ENCODE results near the gene VEPH1.

The VEPH1 gene

GRCh38 chr3:157390713-157391515, 112.3 kb downstream of the VEPH1 start:
- no peak for DNase-seq (ENCODE audit: low read depth in 1 of 2, low spot score in 1 of 2)

GRCh38 chr3:157388976-157389375, 114.2 kb downstream of the VEPH1 start:
- no peak for DNase-seq (ENCODE audit: low read depth in 1 of 2, low spot score in 1 of 2)

- no peak for DNase-seq (ENCODE audit: low read depth in 1 of 2, low spot score in 1 of 2)
These were observed 115.3 kb downstream of the VEPH1 start for GRCh38 chr3:157387708-157388435.

DNA sequence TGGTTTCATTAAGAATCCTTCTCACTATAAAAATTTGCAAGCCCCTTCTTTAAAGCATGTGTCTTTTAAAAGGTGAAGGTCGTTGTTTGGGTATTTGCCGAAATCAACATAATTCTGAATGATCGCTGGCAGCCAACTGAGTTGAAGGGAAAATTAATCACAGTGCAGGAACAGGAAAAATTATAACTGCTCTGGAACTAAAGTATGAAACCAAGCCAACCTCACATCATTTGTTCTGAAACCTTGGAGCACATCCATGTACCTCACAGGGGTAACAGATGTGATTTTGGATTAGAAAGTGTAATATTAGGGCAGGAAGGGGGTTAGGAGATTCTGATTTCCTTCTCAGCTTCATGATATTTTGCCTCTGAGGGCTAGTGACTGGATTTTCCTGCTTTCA, 118.7 kb downstream of the VEPH1 start:
- no peak for DNase-seq (ENCODE audit: low read depth in 1 of 2, low spot score in 1 of 2)

DNA sequence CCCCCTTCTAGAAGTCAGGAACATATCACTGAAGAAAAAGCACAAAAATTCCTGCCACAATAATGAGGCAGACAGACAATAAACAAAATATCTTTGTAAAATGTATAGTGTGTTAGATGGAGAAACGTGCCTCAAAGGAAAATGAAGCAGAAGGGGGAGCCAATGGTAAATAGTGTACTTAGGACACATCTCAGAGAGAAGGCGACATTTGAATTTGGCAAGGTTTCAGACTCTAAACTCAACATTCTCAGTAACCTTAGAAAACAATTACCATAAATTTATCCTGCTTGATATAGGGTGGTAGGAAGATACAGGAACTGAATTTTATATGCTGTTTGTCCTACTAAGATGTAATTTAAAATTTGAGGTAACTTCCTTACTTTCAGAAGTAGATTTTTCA, 119.2 kb downstream of the VEPH1 start:
- DNase-seq (ENCODE audit: low read depth in 1 of 2, low spot score in 1 of 2) = no peak

DNA sequence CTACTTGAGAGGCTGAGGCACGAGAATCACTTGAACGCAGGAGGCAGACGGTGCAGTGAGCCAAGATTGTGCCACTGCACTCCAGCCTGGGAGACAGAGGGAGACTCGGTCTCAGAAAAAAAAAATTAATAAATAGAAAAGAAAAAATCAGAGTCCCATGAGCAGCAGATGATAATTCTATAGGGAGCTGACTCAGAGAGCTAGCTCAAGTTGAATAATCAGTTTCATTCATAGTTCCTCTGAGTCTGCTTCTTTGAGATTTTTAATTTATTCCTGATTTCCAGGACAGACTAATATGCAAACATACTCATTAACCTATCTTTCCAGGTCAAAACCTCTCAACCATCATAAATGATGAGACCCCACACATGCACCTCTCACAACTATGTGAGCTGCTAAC, 121.6 kb downstream of the VEPH1 start:
- no peak for DNase-seq (ENCODE audit: low read depth in 1 of 2, low spot score in 1 of 2)

- DNase-seq (ENCODE audit: low read depth in 1 of 2, low spot score in 1 of 2) = no peak
These were observed 123.6 kb downstream of the VEPH1 start for GRCh38 chr3:157379525-157380140.

- no peak for DNase-seq (ENCODE audit: low read depth in 1 of 2, low spot score in 1 of 2)
These were observed 126.5 kb downstream of the VEPH1 start for GRCh38 chr3:157376603-157377300.

GRCh38 chr3:157375342-157375986, 127.8 kb downstream of the VEPH1 start:
- no peak for DNase-seq (ENCODE audit: low read depth in 1 of 2, low spot score in 1 of 2)

- DNase-seq (ENCODE audit: low read depth in 1 of 2, low spot score in 1 of 2) = no peak
These were observed 128.3 kb downstream of the VEPH1 start for GRCh38 chr3:157374933-157375332.

- DNase-seq (ENCODE audit: low read depth in 1 of 2, low spot score in 1 of 2) = no peak
These were observed 129.4 kb downstream of the VEPH1 start for GRCh38 chr3:157373783-157374182.

- no peak for DNase-seq (ENCODE audit: low read depth in 1 of 2, low spot score in 1 of 2)
These were observed 132.3 kb downstream of the VEPH1 start for GRCh38 chr3:157370867-157371266.

GRCh38 chr3:157369727-157370421, 133.3 kb downstream of the VEPH1 start:
- DNase-seq (ENCODE audit: low read depth in 1 of 2, low spot score in 1 of 2) = no peak

DNA sequence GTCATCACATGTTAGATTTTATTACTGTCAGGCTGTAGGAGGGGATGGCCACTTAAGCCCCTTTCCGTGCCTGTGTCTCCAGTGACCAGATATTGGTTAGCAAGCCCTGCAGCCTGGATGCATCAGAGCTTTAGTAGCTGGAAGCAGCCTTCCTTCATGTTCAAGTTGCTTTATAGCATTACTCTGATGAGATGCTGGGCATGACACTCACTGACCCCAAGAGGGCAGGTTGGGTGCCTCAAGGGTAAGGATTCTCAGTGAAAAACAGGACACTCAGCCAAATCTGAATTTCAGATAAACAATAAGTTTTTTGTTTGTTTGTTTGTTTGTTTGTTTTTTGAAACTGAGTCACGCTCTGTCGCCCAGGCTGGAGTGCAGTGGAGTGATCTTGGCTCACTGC, 135.0 kb downstream of the VEPH1 start:
- no peak for DNase-seq (ENCODE audit: low read depth in 1 of 2, low spot score in 1 of 2)

GRCh38 chr3:157363393-157363792, 139.8 kb downstream of the VEPH1 start:
- no peak for DNase-seq (ENCODE audit: low read depth in 1 of 2, low spot score in 1 of 2)

- DNase-seq (ENCODE audit: low read depth in 1 of 2, low spot score in 1 of 2) = no peak
These were observed 140.9 kb downstream of the VEPH1 start for GRCh38 chr3:157362348-157362747.

- DNase-seq (ENCODE audit: low read depth in 1 of 2, low spot score in 1 of 2) = no peak
These were observed 143.2 kb downstream of the VEPH1 start for GRCh38 chr3:157360044-157360443.

- DNase-seq (ENCODE audit: low read depth in 1 of 2, low spot score in 1 of 2) = no peak
These were observed 146.7 kb downstream of the VEPH1 start for GRCh38 chr3:157356541-157356940.

DNA sequence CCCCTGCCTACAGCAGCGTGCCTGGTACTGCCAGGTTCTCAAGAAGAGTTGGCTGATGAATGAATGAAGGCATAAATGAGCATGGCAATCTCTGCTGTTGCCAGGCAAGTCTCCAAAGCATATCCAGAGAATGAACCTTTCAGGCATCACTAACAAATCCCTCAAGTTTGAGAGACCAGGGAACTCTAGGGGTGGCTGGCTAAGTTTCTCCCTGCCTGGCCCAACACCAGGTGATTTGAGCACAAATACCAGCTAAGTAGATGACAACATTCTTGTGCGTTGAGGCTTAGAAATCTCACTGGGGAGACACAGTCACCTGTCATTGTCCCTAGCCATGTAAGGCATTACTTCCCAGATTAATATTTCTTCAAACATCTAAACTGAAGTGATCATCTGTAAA, 147.9 kb downstream of the VEPH1 start:
- DNase-seq (ENCODE audit: low read depth in 1 of 2, low spot score in 1 of 2) = no peak

DNA sequence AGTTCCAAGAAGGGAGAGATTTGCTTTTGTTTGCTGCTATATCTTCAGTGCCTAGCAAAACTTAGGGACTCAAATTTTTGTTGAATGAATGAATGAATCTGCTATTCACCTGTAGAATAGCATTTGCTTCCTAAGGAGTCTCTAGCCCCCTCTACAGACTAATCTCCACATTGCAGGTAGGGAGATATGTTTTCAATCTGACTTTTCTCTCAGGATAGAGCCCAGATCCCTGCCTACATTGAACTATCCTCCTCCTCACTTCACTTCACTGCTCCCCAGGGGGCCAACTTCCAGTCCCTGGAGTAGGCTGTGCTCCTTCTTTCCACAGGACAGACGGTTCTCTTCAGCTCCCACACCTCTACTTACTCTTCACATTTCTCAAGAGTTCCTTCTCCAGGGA, 148.5 kb downstream of the VEPH1 start:
- no peak for DNase-seq (ENCODE audit: low read depth in 1 of 2, low spot score in 1 of 2)

All from stimulated activated CD4-positive, alpha-beta T cell treated with anti-CD3 and anti-CD28 coated beads, Interleukin-15, amount 100 ng/mL, for 1 hour (primary cell).